Cardiac fibroblast (primary cell): ENCODE results near the gene JPH3.
"Not testable (repeated sequence)": the region's sequence is repeated elsewhere in the genome, so short reads cannot be mapped to it uniquely, and the experiment has no call there.

Experiments used
- DNase-seq, 2 donors: peaks; one replicate each; pipeline versions ENCODE4 v3.0.0 to v3.0.0-alpha.2; 2010; ENCODE audit warnings: low read depth in 2 of 2
- H3K4me3 ChIP-seq, 2 donors: replicated peaks in 1 of 2; 1 replicate in 1 of 2; 2 replicates in 1 of 2; pipeline ENCODE4 v1.5.1; 2011; ENCODE audit warnings: low read depth in 2 of 2, low read length in 2 of 2, mild to moderate bottlenecking in 2 of 2, moderate library complexity in 1 of 2
- TF ChIP-seq, protein P1 (sequence below): IDR thresholded peaks from one replicate; pipeline ENCODE4 v1.5.1; 2011; ENCODE audit warnings: low read depth, mild to moderate bottlenecking, low read length, inconsistent platforms

Gene JPH3

DNA sequence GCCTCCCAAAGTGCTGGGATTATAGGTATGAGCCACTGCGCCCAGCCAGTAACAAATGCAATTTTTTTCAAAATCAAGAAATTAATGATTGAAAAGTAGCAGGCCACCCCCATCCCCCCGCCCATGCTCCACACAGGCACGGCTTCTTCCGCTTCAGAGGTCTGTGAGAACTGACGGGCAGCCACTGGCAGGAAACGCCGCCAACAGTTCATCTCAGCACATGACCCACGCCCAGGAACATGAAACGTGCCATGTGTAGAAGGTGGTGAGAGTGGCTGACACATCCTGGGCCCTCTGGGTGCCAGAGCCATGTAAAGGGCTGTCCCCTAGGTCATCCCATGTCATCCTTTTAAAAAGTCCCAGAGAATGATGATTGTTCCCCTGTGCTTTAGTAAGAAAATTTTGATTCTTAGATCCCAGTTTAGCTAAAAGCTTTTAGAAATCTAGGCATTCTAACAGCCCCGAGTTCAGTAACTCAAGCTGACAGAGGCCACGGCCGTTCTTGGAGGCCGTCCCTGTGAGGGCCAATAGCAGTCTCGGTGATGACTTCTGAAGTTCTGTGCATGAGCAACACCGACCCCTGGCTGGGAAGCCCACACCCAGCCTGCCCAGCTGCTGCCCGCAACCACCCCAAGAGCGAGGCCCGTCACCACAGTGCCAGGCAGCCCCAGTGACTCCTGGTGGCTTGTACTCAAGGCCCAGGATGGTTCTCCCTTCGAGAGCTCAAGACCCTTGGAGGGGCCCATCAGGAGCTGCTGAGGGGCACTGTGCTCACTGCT is 111.3 kb downstream of the JPH3 start:
- no peak overlapping the region for H3K4me3 ChIP-seq
- no peak for DNase-seq
- TF ChIP-seq, protein P1, sequence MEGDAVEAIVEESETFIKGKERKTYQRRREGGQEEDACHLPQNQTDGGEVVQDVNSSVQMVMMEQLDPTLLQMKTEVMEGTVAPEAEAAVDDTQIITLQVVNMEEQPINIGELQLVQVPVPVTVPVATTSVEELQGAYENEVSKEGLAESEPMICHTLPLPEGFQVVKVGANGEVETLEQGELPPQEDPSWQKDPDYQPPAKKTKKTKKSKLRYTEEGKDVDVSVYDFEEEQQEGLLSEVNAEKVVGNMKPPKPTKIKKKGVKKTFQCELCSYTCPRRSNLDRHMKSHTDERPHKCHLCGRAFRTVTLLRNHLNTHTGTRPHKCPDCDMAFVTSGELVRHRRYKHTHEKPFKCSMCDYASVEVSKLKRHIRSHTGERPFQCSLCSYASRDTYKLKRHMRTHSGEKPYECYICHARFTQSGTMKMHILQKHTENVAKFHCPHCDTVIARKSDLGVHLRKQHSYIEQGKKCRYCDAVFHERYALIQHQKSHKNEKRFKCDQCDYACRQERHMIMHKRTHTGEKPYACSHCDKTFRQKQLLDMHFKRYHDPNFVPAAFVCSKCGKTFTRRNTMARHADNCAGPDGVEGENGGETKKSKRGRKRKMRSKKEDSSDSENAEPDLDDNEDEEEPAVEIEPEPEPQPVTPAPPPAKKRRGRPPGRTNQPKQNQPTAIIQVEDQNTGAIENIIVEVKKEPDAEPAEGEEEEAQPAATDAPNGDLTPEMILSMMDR = no peak

DNA sequence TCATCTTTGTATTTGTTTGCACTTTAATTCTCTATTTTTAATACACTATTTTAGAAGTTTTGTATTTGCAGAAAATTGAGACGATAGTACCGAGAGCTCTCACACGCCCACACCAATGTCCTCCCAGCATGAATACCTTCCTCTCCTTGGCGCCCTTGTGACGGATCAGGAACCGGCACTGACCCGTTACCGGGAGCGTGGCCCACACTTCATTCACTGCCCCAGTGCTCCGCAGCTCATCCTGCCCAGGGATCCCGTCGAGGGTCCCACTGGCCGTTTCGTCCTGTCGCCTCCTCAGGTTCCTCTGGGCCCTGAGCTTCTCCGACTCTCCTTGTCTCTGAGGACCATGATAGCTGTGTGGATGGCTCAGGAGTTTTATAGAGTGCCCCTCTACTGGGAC is 112.9 kb downstream of the JPH3 start:
- DNase-seq = no peak
- H3K4me3 ChIP-seq = no peak overlapping the region
- TF ChIP-seq, protein P1 = no peak

DNA sequence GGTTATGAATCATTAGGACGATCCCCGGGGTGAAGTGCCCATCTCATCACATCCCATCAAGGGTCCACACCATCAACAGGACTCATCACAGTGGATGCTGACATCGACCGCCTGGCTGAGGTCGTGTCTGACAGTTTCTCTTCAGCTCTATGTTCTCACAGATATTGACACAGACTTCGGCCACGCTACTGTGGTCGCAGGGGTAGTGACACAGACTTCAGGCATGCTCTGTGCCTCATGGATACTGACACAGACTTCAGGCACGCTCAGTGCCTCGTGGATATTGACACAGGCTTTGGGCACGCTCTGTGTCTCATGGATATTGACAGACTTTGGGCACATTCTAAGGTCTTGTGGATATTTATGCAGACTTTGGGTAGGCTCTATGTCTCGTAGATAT is 113.3 kb downstream of the JPH3 start:
- TF ChIP-seq, protein P1 = no peak
- DNase-seq = peak in 1 of 2 donors; percentile 15
- H3K4me3 ChIP-seq = no peak overlapping the region

DNA sequence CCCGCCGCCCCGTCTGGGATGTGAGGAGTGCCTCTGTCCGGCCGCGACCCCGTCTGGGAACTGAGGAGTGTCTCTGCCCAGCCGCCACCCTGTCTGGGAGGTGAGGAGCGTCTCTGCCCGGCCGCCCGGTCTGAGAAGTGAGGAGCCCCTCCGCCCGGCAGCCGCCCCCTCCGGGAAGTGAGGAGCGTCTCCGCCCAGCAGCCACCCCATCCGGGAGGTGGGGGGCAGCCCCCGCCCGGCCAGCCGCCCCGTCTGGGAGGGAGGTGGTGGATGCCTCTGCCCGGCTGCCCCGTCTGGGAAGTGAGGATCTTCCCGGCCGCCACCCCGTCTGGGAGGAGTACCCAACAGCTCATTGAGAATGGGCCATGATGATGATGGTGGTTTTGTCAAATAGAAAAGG is 116.5 kb downstream of the JPH3 start:
- H3K4me3 ChIP-seq, DNase-seq: not testable (repeated sequence)

DNA sequence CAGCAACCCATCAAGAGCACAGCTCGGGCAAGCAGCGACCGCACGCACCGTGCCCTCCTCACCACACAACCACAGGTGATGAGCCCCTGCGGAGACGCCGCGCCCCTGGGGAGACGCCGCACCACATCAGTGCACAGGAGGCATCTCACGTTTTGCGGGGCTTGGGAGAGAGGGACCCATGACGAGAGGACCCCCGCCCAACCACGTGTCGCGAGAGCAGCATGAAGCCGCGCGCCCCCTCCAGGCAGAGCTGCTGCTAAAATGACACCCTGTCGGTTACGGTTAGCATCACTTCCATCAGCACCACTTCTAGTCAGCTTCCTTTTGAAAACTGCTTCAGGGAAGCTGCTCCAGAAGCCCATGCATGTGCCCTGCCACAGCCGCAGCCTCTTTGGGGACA is 118.1 kb downstream of the JPH3 start:
- no peak for DNase-seq

DNA sequence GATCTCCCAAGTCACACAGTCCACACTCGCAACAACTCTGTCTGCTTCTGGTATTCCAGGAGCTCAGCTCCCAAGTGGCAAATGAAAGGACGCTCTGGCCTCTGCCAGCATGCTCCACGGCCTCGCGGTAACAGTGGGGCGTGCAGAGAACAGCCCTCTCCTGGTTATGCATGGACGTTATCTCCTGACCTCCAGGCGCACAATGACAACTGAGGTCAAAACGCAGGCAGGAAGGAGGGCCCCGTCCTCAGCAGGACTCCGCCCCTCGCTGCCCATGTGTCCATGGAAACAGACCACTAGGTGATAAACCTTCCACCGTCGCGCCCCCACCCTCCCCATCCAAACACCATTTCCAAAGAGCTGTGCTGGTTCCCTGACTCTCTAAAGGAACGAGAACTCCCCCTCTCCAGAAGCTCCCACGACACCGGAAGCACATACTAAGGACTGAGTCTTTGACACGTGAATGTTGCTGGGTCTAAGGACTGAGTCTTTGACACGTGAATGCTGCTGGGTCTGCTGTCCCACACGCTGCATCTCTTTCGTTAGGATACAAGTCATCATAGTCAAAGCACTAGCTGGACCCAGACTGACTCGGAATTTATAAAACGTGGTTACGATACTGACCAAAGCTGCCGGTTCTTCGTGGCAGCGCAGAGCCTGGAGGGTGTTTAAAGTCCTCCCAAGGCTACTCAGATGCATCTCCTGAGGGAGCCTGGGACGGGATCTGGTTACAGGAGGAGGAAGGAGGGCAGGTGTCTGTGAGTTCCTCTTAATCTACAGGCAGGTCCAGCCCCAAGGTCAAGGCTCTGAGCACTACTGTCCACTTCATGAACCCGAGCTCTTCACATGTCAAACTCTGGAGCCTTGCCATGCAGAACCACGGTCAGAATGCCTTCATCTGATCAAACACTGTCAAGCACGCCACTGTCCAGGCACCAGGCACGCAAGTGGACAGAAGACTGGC is 119.6 kb downstream of the JPH3 start:
- no peak overlapping the region for H3K4me3 ChIP-seq
- TF ChIP-seq, protein P1 = no peak
- no peak for DNase-seq

More for the DNA sequence above, 118.1 kb downstream of the JPH3 start:
- TF ChIP-seq, protein P1 = no peak
- H3K4me3 ChIP-seq = no peak overlapping the region
